Esophagus muscularis mucosa (tissue), 3 donors: ENCODE data around the gene TM4SF4.

Source experiments
- CTCF ChIP-seq, 3 experiments: fragments of 200-600 bp in 2 of 3; fragments of 450-650 bp in 1 of 3; sonication (generic) in 2 of 3; IDR thresholded peaks; one replicate each; pipeline ENCODE4 v1.5.1; 2017 to 2019; ENCODE audit warnings: antibody characterized with exemption in 3 of 3, mild to moderate bottlenecking in 2 of 3, moderate library complexity in 1 of 3
- POLR2AphosphoS5 ChIP-seq, 2 donors: sonication (generic); formaldehyde crosslinking; IDR thresholded peaks; one replicate each; pipeline ENCODE4 v1.6.1; 2017; ENCODE audit warnings: antibody characterized with exemption in 2 of 2

- TF ChIP-seq POLR2AphosphoS5 (IDR thresholded peaks at IDR 0.05) (no peak), CTCF (IDR thresholded peaks at IDR 0.05) (no peak)
These were observed 20.5 kb downstream of the TM4SF4 start for GRCh38 chr3:149494759-149495580.
